Measurements from ENCODE around the gene MRPL24. TPM values are rescaled to one million over a fixed set of nuclear protein-coding genes. Genes with fewer than 3 reads are reported as not detected.
A peak's percentile ranks its signal among the peaks of the same experiment; 100 is the strongest.

Gene MRPL24
- total RNA-seq, 4 donors from 2014 or later = 54.9 to 121 (median 102) TPM

- DNase-seq (no peak), ATAC-seq (no peak)
- in situ Hi-C loops (cut with MboI; ENCODE audit: low sequenced_read_pairs in 4 of 4) (loop anchor here in 1 of 4 donors (25.0 kb wide), 1 partner anchor 158 kb away; the partner anchor contains the start of genes INSRR and NTRK1), intact Hi-C loops (cut with DNase I; ENCODE audit: low total_unique reads) (no loop called here)
- H3K4me3 ChIP-seq = peak overlapping the region in 2 of 4 donors; percentile 44 to 69
- H3K4me1 ChIP-seq = peaks cover 28% of the 10 kb centered on the region in 2 donors
- TF ChIP-seq POLR2A (IDR thresholded peaks at IDR 0.05) = no peak
- TF ChIP-seq CTCF (IDR thresholded peaks at IDR 0.05 in 4 of 5, conservative IDR thresholded peaks at IDR 0.05 in 1 of 5) = no peak
- H3K36me3 ChIP-seq = no peaks in the 10 kb centered on the region
- peak overlapping the region in 1 of 4 donors; percentile 2 for H3K27ac ChIP-seq
- H3K9me3 ChIP-seq = no peaks in the 10 kb centered on the region
- H3K27me3 ChIP-seq = peaks cover 38 to 48% (median 40%) of the 10 kb centered on the region in 3 donors
These were observed 36.6 kb downstream of the MRPL24 start for GRCh38 chr1:156704166-156704711.

- Histone ChIP-seq H3K9me3 (no peaks in the 10 kb centered on the region), H3K4me1 (peaks cover 28% of the 10 kb centered on the region in 2 donors), H3K4me3 (no peak overlapping the region), H3K36me3 (no peaks in the 10 kb centered on the region), H3K27me3 (peaks cover 38 to 48% (median 40%) of the 10 kb centered on the region in 3 donors), H3K27ac (no peak overlapping the region)
- intact Hi-C loops (cut with DNase I; ENCODE audit: low total_unique reads) (no loop called here), in situ Hi-C loops (cut with MboI; ENCODE audit: low sequenced_read_pairs in 4 of 4) (loop anchor here in 1 of 4 donors (25.0 kb wide), 1 partner anchor 159 kb away; the partner anchor contains the start of genes INSRR and NTRK1)
- no peak for TF ChIP-seq CTCF (IDR thresholded peaks at IDR 0.05 in 4 of 5, conservative IDR thresholded peaks at IDR 0.05 in 1 of 5)
- TF ChIP-seq POLR2A (IDR thresholded peaks at IDR 0.05) = no peak
- no peak for ATAC-seq
- DNase-seq = no peak
These were observed 37.1 kb downstream of the MRPL24 start for GRCh38 chr1:156703741-156704140.

GRCh38 chr1:156703336-156703735, 37.6 kb downstream of the MRPL24 start:
- TF ChIP-seq POLR2A (IDR thresholded peaks at IDR 0.05) = no peak
- intact Hi-C loops (cut with DNase I; ENCODE audit: low total_unique reads) = no loop called here

GRCh38 chr1:156700736-156701531, 40.0 kb downstream of the MRPL24 start:
- no peak for ATAC-seq
- no peak for TF ChIP-seq CTCF (IDR thresholded peaks at IDR 0.05 in 4 of 5, conservative IDR thresholded peaks at IDR 0.05 in 1 of 5)
- no peak for TF ChIP-seq POLR2A (IDR thresholded peaks at IDR 0.05)
- in situ Hi-C loops (cut with MboI; ENCODE audit: low sequenced_read_pairs in 4 of 4) (loop anchor here in 1 of 4 donors (25.0 kb wide), 1 partner anchor 161 kb away; the partner anchor contains the start of genes INSRR and NTRK1), intact Hi-C loops (cut with DNase I; ENCODE audit: low total_unique reads) (no loop called here)
- H3K4me1 ChIP-seq = peaks cover 18 to 21% of the 10 kb centered on the region in 2 donors
- H3K9me3 ChIP-seq = no peaks in the 10 kb centered on the region
- H3K4me3 ChIP-seq = no peak overlapping the region
- DNase-seq = no peak
- peaks cover 34 to 44% (median 38%) of the 10 kb centered on the region in 3 donors for H3K27me3 ChIP-seq
- H3K27ac ChIP-seq = no peak overlapping the region
- no peaks in the 10 kb centered on the region for H3K36me3 ChIP-seq

More at GRCh38 chr1:156703336-156703735, 37.6 kb downstream of the MRPL24 start:
- Histone ChIP-seq H3K36me3 (no peaks in the 10 kb centered on the region), H3K4me1 (peaks cover 28% of the 10 kb centered on the region in 2 donors), H3K9me3 (no peaks in the 10 kb centered on the region), H3K4me3 (no peak overlapping the region), H3K27me3 (peaks cover 38 to 48% (median 40%) of the 10 kb centered on the region in 3 donors), H3K27ac (no peak overlapping the region)
- in situ Hi-C loops (cut with MboI; ENCODE audit: low sequenced_read_pairs in 4 of 4) = loop anchor here in 1 of 4 donors (25.0 kb wide), 1 partner anchor 159 kb away; the partner anchor contains the start of genes INSRR and NTRK1
- DNase-seq = no peak
- ATAC-seq = no peak

- DNase-seq = no peak
- H3K27me3 ChIP-seq = peaks cover 15 to 26% (median 19%) of the 10 kb centered on the region in 3 donors
- no peaks in the 10 kb centered on the region for H3K36me3 ChIP-seq
- intact Hi-C loops (cut with DNase I; ENCODE audit: low total_unique reads) = no loop called here
- TF ChIP-seq CTCF (IDR thresholded peaks at IDR 0.05 in 4 of 5, conservative IDR thresholded peaks at IDR 0.05 in 1 of 5) (no peak), POLR2A (IDR thresholded peaks at IDR 0.05) (no peak)
- peaks cover 0 to 3% of the 10 kb centered on the region in 2 donors for H3K4me1 ChIP-seq
- H3K27ac ChIP-seq = no peak overlapping the region
- no peaks in the 10 kb centered on the region for H3K9me3 ChIP-seq
- no peak for ATAC-seq
- no peak overlapping the region for H3K4me3 ChIP-seq
- in situ Hi-C loops (cut with MboI; ENCODE audit: low sequenced_read_pairs in 4 of 4) = loop anchor here in 2 of 4 donors (25.0 kb wide), 2 partner anchors 163 to 188 kb away; partner anchors contain the start of genes INSRR (in 1 of the 2), NTRK1 (in 1 of the 2) and PEAR1 (in 1 of the 2)
These were observed 41.9 kb downstream of the MRPL24 start for GRCh38 chr1:156698995-156699394.

Data from gastrocnemius medialis (tissue), 4 donors.